GM23338 (cell line): ENCODE data around the gene MPRIP. TPM values are rescaled to one million over a fixed set of nuclear protein-coding genes. Genes with fewer than 3 reads are reported as not detected.

Experiments used
- ATAC-seq: fragments of 200-7000 bp; cut with Tn5 transposase; 3 replicates; pipeline ENCODE4 v1.9.1; 2020
- DNase-seq: peaks from one replicate; pipeline ENCODE4 v3.0.0-alpha.2; 2015; ENCODE audit warnings: low spot score
- H2AFZ ChIP-seq: fragments of 200-600 bp; sonication (generic); 2 replicates; pipeline ENCODE4 v1.8.0; 2016; ENCODE audit warnings: antibody characterized with exemption, mild to moderate bottlenecking, moderate library complexity
- H3F3A ChIP-seq: fragments of 200-600 bp; sonication (generic); replicated peaks from 2 replicates; pipeline ENCODE4 v1.8.0; 2017; ENCODE audit warnings: antibody characterized with exemption, mixed run types, low read depth
- H3K27ac ChIP-seq: fragments of 200-600 bp; sonication (generic); 2 replicates; pipeline ENCODE4 v1.6.1; 2016; ENCODE audit warnings: low read depth
- H3K27me3 ChIP-seq: fragments of 200-600 bp; sonication (generic); 2 replicates; pipeline ENCODE4 v1.8.0; 2016; ENCODE audit warnings: mild to moderate bottlenecking, mixed run types, moderate library complexity; ENCODE audit not compliant: insufficient read depth
- H3K36me3 ChIP-seq: fragments of 200-600 bp; sonication (generic); 2 replicates; pipeline ENCODE4 v1.8.0; 2016; ENCODE audit warnings: mild to moderate bottlenecking; ENCODE audit not compliant: insufficient read depth
- H3K4me1 ChIP-seq: fragments of 200-600 bp; sonication (generic); 2 replicates; pipeline ENCODE4 v1.8.0; 2016; ENCODE audit warnings: mild to moderate bottlenecking, moderate library complexity; ENCODE audit not compliant: insufficient read depth
- H3K4me2 ChIP-seq: fragments of 200-600 bp; sonication (generic); 2 replicates; pipeline ENCODE4 v1.7.1; 2017; ENCODE audit warnings: mixed run types
- H3K4me3 ChIP-seq: fragments of 200-600 bp; sonication (generic); 2 replicates; pipeline ENCODE4 v1.6.1; 2016; ENCODE audit warnings: mixed run types
- H3K79me2 ChIP-seq: fragments of 200-600 bp; sonication (generic); replicated peaks from 2 replicates; pipeline ENCODE4 v1.8.0; 2017; ENCODE audit warnings: mild to moderate bottlenecking; ENCODE audit not compliant: insufficient read depth
- H3K9me2 ChIP-seq: fragments of 200-600 bp; sonication (generic); 2 replicates; pipeline ENCODE4 v1.8.0; 2017; ENCODE audit not compliant: insufficient read depth
- H4K20me1 ChIP-seq: fragments of 200-600 bp; sonication (generic); replicated peaks from 2 replicates; pipeline ENCODE4 v1.8.0; 2017; ENCODE audit warnings: mild to moderate bottlenecking; ENCODE audit not compliant: insufficient read depth
- H3K27ac Mint-ChIP-seq: 2 replicates; pipeline ENCODE4 v1.8.0; 2020; ENCODE audit warnings: inconsistent platforms, mild to moderate bottlenecking, moderate library complexity, mixed read lengths
- H3K27me3 Mint-ChIP-seq: 3 replicates; pipeline ENCODE4 v1.8.0; 2022; ENCODE audit warnings: low read depth, mild to moderate bottlenecking, moderate library complexity, mixed read lengths, inconsistent platforms; ENCODE audit not compliant: insufficient read depth, poor library complexity
- H3K36me3 Mint-ChIP-seq: 3 replicates; pipeline ENCODE4 v1.8.0; 2021; ENCODE audit warnings: low read depth, mild to moderate bottlenecking, inconsistent platforms, moderate library complexity, mixed read lengths
- H3K4me1 Mint-ChIP-seq: 3 replicates; pipeline ENCODE4 v1.8.0; 2020; ENCODE audit warnings: mild to moderate bottlenecking, inconsistent platforms, mixed read lengths
- H3K4me3 Mint-ChIP-seq: 3 replicates; pipeline ENCODE4 v1.8.0; 2021; ENCODE audit warnings: moderate library complexity, mild to moderate bottlenecking, inconsistent platforms, mixed read lengths
- H3K9me3 Mint-ChIP-seq: 3 replicates; pipeline ENCODE4 v1.8.0; 2020; ENCODE audit warnings: moderate library complexity, mild to moderate bottlenecking, inconsistent platforms, mixed read lengths
- CREB1 ChIP-seq: fragments of 250-450 bp; sonication (Bioruptor Pico); IDR thresholded peaks from 2 replicates; pipeline ENCODE4 v1.5.0; 2020; ENCODE audit warnings: low read depth, mild to moderate bottlenecking, moderate library complexity
- EZH2 ChIP-seq: fragments of 200-600 bp; sonication (generic); IDR thresholded peaks from one replicate; pipeline ENCODE4 v1.8.0; 2017; ENCODE audit warnings: antibody characterized with exemption, mild to moderate bottlenecking, low read depth; ENCODE audit not compliant: unreplicated experiment
- EZH2phosphoT487 ChIP-seq: fragments of 200-600 bp; sonication (generic); IDR thresholded peaks from one replicate; pipeline ENCODE4 v1.8.1; 2018; ENCODE audit warnings: antibody characterized with exemption; ENCODE audit not compliant: unreplicated experiment
- POLR2AphosphoS5 ChIP-seq: IDR thresholded peaks from 2 replicates; pipeline ENCODE4 v1.6.1; 2016; ENCODE audit warnings: antibody characterized with exemption, low read depth
- STAT1 ChIP-seq: IDR thresholded peaks from one replicate; pipeline ENCODE4 v1.6.1; 2016; ENCODE audit warnings: antibody characterized with exemption; ENCODE audit not compliant: unreplicated experiment
- ZNF114 ChIP-seq: fragments of 250-450 bp; sonication (Bioruptor Pico); IDR thresholded peaks from 2 replicates; pipeline ENCODE4 v1.5.0; 2020; ENCODE audit warnings: mild to moderate bottlenecking, moderate library complexity
- ZNF331 ChIP-seq: fragments of 250-450 bp; sonication (Bioruptor Pico); IDR thresholded peaks from 2 replicates; pipeline ENCODE4 v1.5.0; 2020; ENCODE audit warnings: low read depth, mild to moderate bottlenecking, moderate library complexity
- polyA plus RNA-seq: library from polyadenylated mRNA; unstranded; fragments of >200 nt; fragmentation: Nextera tagmentation; extraction: Ambion mirVana; gene quantifications from 2 replicates; pipeline ENCODE4 v1.2.1, GENCODE V29; 2016
- total RNA-seq: library from RNA; depleted of rRNA; stranded (reverse); fragments of >200 nt; shearing (Covaris generic); gene quantifications from 2 replicates; pipeline ENCODE4 v1.2.3, GENCODE V29; 2014
- TF ChIP-seq, protein P1 (sequence below), 2 experiments: fragments of 200-600 bp in 1 of 2; sonication (generic) in 1 of 2; conservative IDR thresholded peaks; 2 replicates each; pipeline versions ENCODE4 v1.5.1 to v1.6.1; 2016 to 2017; ENCODE audit warnings: antibody characterized with exemption in 2 of 2, low read depth in 2 of 2, mild to moderate bottlenecking in 2 of 2, moderate library complexity in 1 of 2

Gene MPRIP
- total and polyA plus RNA-seq, 2 experiments from 2014 or later: 39.3 to 113 TPM

DNA sequence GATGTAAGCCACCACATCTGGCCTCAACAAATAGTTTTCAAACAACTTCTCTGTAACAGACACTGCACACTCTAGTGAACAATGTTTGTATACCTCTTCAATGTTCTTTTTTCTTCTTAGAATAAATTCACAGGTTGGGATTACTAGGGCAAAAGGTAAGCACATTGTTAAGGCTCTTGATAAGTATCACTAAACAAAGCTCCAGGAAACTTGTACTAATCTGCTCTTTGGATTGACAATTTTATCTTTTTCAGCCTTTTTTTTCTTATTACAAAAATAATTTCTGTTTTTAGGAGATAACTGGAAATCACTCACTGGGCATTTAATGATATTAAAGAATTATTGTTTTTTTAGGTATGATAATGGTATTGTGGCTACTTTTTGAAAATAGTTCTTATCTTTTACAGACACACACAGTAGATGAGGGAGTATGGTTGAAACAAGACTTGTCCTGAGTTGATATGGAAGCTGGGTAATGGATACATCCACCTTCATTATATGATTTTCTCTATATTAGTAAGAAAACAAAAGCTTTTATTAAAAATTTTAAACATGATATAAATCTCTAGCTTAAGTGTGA, 7.7 kb upstream of the MPRIP start:
- H3K36me3 Mint-ChIP-seq: no peaks in the 10 kb centered on the region
- Histone ChIP-seq H3K4me1 (peaks cover 7% of the 10 kb centered on the region), H3K9me2 (no peaks in the 10 kb centered on the region), H3F3A (no peaks in the 10 kb centered on the region), H3K27ac (no peak overlapping the region), H3K27me3 (no peaks in the 10 kb centered on the region), H3K4me3 (no peak overlapping the region), H2AFZ (no peak overlapping the region), H3K4me2 (no peak overlapping the region), H3K36me3 (no peaks in the 10 kb centered on the region), H3K79me2 (no peaks in the 10 kb centered on the region), H4K20me1 (no peaks in the 10 kb centered on the region)
- no peak overlapping the region for H3K4me3 Mint-ChIP-seq
- no peak overlapping the region for H3K27ac Mint-ChIP-seq
- peaks cover 8% of the 10 kb centered on the region for H3K27me3 Mint-ChIP-seq
- no peak for DNase-seq
- peaks cover 12% of the 10 kb centered on the region for H3K4me1 Mint-ChIP-seq
- no peak for ATAC-seq
- no peaks in the 10 kb centered on the region for H3K9me3 Mint-ChIP-seq
- no peak for TF ChIP-seq CREB1 (CRISPR knock-in tag)

DNA sequence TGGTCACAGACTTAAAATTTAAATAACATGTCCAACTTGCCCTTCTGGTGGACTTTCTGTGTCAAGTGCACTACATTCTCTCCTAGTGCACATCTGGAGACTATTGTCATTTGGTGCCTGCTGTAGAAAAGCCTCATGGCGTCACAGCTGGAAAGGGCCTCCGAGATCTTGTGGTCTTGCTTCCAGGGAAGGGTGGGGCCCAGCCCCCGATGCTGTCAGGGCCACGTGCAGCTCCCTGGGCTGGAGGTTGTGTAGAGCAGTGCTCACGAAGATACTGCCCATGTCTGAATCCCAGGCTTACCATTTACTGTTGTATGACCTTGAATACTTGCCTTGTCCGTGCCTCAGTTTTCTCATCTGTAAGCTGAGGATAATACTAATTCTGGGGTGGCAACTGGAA, 6.8 kb upstream of the MPRIP start:
- ATAC-seq: no peak
- no peaks in the 10 kb centered on the region for H3K9me2 ChIP-seq
- peaks cover under 1% of the 10 kb centered on the region; the same call in 1 of the 2 replicates for H3K4me1 ChIP-seq
- no peaks in the 10 kb centered on the region for H3F3A ChIP-seq
- no peak overlapping the region for H3K4me3 ChIP-seq
- Mint-ChIP-seq H3K36me3 (no peaks in the 10 kb centered on the region), H3K4me1 (peaks cover 4% of the 10 kb centered on the region), H3K9me3 (no peaks in the 10 kb centered on the region), H3K4me3 (no peak overlapping the region), H3K27ac (no peak overlapping the region), H3K27me3 (peaks cover 10% of the 10 kb centered on the region)
- no peak overlapping the region for H3K27ac ChIP-seq
- no peaks in the 10 kb centered on the region for H3K79me2 ChIP-seq
- no peaks in the 10 kb centered on the region for H4K20me1 ChIP-seq
- H2AFZ ChIP-seq: no peak overlapping the region
- no peaks in the 10 kb centered on the region for H3K36me3 ChIP-seq
- no peak for DNase-seq
- H3K27me3 ChIP-seq: no peaks in the 10 kb centered on the region
- H3K4me2 ChIP-seq: no peak overlapping the region
- TF ChIP-seq ZNF114 (no peak), ZNF331 (CRISPR knock-in tag) (no peak), POLR2AphosphoS5 (no peak), EZH2phosphoT487 (no peak), EZH2 (no peak), STAT1 (no peak)
- TF ChIP-seq, protein P1, sequence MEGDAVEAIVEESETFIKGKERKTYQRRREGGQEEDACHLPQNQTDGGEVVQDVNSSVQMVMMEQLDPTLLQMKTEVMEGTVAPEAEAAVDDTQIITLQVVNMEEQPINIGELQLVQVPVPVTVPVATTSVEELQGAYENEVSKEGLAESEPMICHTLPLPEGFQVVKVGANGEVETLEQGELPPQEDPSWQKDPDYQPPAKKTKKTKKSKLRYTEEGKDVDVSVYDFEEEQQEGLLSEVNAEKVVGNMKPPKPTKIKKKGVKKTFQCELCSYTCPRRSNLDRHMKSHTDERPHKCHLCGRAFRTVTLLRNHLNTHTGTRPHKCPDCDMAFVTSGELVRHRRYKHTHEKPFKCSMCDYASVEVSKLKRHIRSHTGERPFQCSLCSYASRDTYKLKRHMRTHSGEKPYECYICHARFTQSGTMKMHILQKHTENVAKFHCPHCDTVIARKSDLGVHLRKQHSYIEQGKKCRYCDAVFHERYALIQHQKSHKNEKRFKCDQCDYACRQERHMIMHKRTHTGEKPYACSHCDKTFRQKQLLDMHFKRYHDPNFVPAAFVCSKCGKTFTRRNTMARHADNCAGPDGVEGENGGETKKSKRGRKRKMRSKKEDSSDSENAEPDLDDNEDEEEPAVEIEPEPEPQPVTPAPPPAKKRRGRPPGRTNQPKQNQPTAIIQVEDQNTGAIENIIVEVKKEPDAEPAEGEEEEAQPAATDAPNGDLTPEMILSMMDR (conservative IDR thresholded peaks at IDR 0.05; ENCODE audit: low read depth in 2 of 2): no peak

DNA sequence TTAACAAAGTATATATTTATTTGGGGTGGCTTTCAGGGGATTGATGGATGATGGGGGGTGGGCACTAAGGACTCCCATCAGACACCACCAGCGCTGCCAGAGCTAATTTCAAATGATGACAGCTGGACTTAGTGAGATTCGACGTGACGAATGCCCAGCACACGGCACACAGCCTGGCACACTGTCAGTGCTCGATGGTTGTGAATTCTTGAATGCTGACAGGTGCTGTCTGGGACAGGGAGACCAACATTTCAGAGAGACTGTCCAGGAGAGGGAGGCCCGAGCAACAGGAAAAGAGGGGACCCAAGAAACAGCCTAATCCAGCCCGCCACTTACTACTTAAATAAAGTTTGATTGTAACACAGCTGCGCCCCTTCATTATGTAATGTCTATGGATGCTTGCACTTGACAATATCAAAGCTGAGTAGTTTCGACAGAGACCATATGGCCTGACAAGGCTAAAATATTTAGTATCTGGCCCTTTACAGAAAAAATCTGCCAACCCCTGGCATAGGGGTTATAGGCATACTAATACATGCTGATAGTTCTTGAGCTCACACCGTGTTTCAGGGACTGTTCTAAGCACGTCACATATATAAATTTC, 6.2 kb upstream of the MPRIP start:
- no peak for ATAC-seq
- no peaks in the 10 kb centered on the region for H3K79me2 ChIP-seq
- no peak overlapping the region for H3K4me2 ChIP-seq
- H3K27me3 ChIP-seq: no peaks in the 10 kb centered on the region
- H3F3A ChIP-seq: no peaks in the 10 kb centered on the region
- H3K4me3 Mint-ChIP-seq: no peak overlapping the region
- H3K36me3 ChIP-seq: no peaks in the 10 kb centered on the region
- no peaks in the 10 kb centered on the region for H3K4me1 ChIP-seq
- H3K27me3 Mint-ChIP-seq: peaks cover 11% of the 10 kb centered on the region
- H3K9me2 ChIP-seq: no peaks in the 10 kb centered on the region
- no peak overlapping the region for H3K4me3 ChIP-seq
- H4K20me1 ChIP-seq: no peaks in the 10 kb centered on the region
- no peak for TF ChIP-seq ZNF114
- H3K36me3 Mint-ChIP-seq: no peaks in the 10 kb centered on the region
- no peak overlapping the region for H3K27ac Mint-ChIP-seq
- peaks cover under 1% of the 10 kb centered on the region; the same call in 2 of the 3 replicates for H3K4me1 Mint-ChIP-seq
- no peak overlapping the region for H3K27ac ChIP-seq
- no peaks in the 10 kb centered on the region for H3K9me3 Mint-ChIP-seq
- no peak overlapping the region for H2AFZ ChIP-seq
- no peak for DNase-seq
